Fibroblast of villous mesenchyme (primary cell): Measurements from ENCODE around the gene TBC1D32. TPM values are rescaled to one million over a fixed set of nuclear protein-coding genes. Genes with fewer than 3 reads are reported as not detected.
A peak's percentile ranks its signal among the peaks of the same experiment; 100 is the strongest.

Source experiments
- DNase-seq: peaks from one replicate; pipeline ENCODE4 v3.0.0-alpha.2; 2010; ENCODE audit warnings: low read depth
- H3K4me3 ChIP-seq: 2 replicates; pipeline ENCODE4 v1.5.1; 2011; ENCODE audit warnings: low read depth, mild to moderate bottlenecking, low read length
- CTCF ChIP-seq: IDR thresholded peaks from 2 replicates; pipeline ENCODE4 v1.5.1; 2012; ENCODE audit warnings: low read depth, mild to moderate bottlenecking, low read length; ENCODE audit not compliant: insufficient read depth
- total RNA-seq: library from RNA; depleted of rRNA; stranded (reverse); fragments of >200 nt; gene quantifications from 2 replicates; pipeline ENCODE4 v1.2.3, GENCODE V29; 2012

The TBC1D32 gene
- total RNA-seq, 1 donor, result 21.2 TPM

GRCh38 chr6:121354764-121355163, 20.5 kb upstream of the TBC1D32 start:
- no peak overlapping the region for H3K4me3 ChIP-seq
- no peak for DNase-seq
- TF ChIP-seq CTCF, result peak; percentile 39

- no peak for TF ChIP-seq CTCF
- DNase-seq, result no peak
These were observed 18.7 kb upstream of the TBC1D32 start for GRCh38 chr6:121352941-121353340.

GRCh38 chr6:121351916-121352315, 17.6 kb upstream of the TBC1D32 start:
- no peak overlapping the region for H3K4me3 ChIP-seq
- no peak for DNase-seq
- no peak for TF ChIP-seq CTCF

More at GRCh38 chr6:121352941-121353340, 18.7 kb upstream of the TBC1D32 start:
- no peak overlapping the region for H3K4me3 ChIP-seq

- DNase-seq, result no peak
- no peak for TF ChIP-seq CTCF
- no peak overlapping the region for H3K4me3 ChIP-seq
These were observed 15.3 kb upstream of the TBC1D32 start for GRCh38 chr6:121349596-121349995.

- H3K4me3 ChIP-seq, result no peak overlapping the region
- no peak for DNase-seq
- TF ChIP-seq CTCF, result no peak
These were observed 13.2 kb upstream of the TBC1D32 start for GRCh38 chr6:121347484-121347883.

- DNase-seq, result no peak
- no peak overlapping the region for H3K4me3 ChIP-seq
- no peak for TF ChIP-seq CTCF
These were observed 10.3 kb upstream of the TBC1D32 start for GRCh38 chr6:121344539-121344938.

- TF ChIP-seq CTCF, result no peak
- no peak overlapping the region for H3K4me3 ChIP-seq
- DNase-seq, result no peak
These were observed 5.5 kb upstream of the TBC1D32 start for GRCh38 chr6:121339639-121340226.
